WTC11 (cell line): ENCODE results near the gene BPIFB4. TPM values are rescaled to one million over a fixed set of nuclear protein-coding genes. Genes with fewer than 3 reads are reported as not detected.
A peak's percentile ranks its signal among the peaks of the same experiment; 100 is the strongest.

Experiments
- ATAC-seq: fragments of 200-7000 bp; cut with Tn5 transposase; 2 replicates; pipeline ENCODE4 v1.10.0; 2021; ENCODE audit warnings: mild to moderate bottlenecking, moderate library complexity
- CTCF ChIA-PET: fragments of 300-600 bp; sonication (Branson Sonifier 250); formaldehyde crosslinking; loops from one replicate; lab custom pipeline; 2021; ENCODE audit warnings: antibody characterized with exemption; lab: Charles Lee
- POLR2A ChIA-PET: fragments of 350-600 bp; sonication (Branson Sonifier 250); formaldehyde crosslinking; loops from one replicate; lab custom pipeline; 2021; ENCODE audit warnings: antibody characterized with exemption; lab: Charles Lee
- DNase-seq: peaks from one replicate; pipeline ENCODE4 v3.0.0; 2021; ENCODE audit warnings: low spot score
- H3K27ac Mint-ChIP-seq: 2 replicates; pipeline ENCODE4 v1.8.0; 2021; ENCODE audit warnings: mixed read lengths
- H3K27me3 Mint-ChIP-seq: 2 replicates; pipeline ENCODE4 v1.8.0; 2021; ENCODE audit warnings: low read depth, mild to moderate bottlenecking, moderate library complexity, mixed read lengths
- H3K36me3 Mint-ChIP-seq: 2 replicates; pipeline ENCODE4 v1.8.0; 2021; ENCODE audit warnings: mixed read lengths
- H3K4me1 Mint-ChIP-seq: 2 replicates; pipeline ENCODE4 v1.8.0; 2022; ENCODE audit warnings: mixed read lengths
- H3K4me3 Mint-ChIP-seq: 2 replicates; pipeline ENCODE4 v1.8.0; 2021; ENCODE audit warnings: mild to moderate bottlenecking, moderate library complexity, mixed read lengths
- H3K9me3 Mint-ChIP-seq: 2 replicates; pipeline ENCODE4 v1.8.0; 2021; ENCODE audit warnings: mixed read lengths
- AFF4 ChIP-seq: sonication (generic); formaldehyde crosslinking; IDR thresholded peaks from 2 replicates; pipeline ENCODE4 v1.8.1; 2023; ENCODE audit warnings: mild to moderate bottlenecking, missing genetic modification reagents, borderline replicate concordance
- CBFB ChIP-seq: sonication (generic); formaldehyde crosslinking; IDR thresholded peaks from 2 replicates; pipeline ENCODE4 v1.8.1; 2022; ENCODE audit warnings: mild to moderate bottlenecking, low read depth, missing genetic modification reagents
- E2F1 ChIP-seq: sonication (generic); formaldehyde crosslinking; IDR thresholded peaks from 2 replicates; pipeline ENCODE4 v1.8.0; 2022; ENCODE audit warnings: mild to moderate bottlenecking, missing genetic modification reagents
- FOXP1 ChIP-seq: sonication (generic); formaldehyde crosslinking; IDR thresholded peaks from 2 replicates; pipeline ENCODE4 v1.8.0; 2022; ENCODE audit warnings: missing genetic modification reagents, mild to moderate bottlenecking, moderate library complexity, borderline replicate concordance
- GABPB1 ChIP-seq: sonication (generic); formaldehyde crosslinking; IDR thresholded peaks from 2 replicates; pipeline ENCODE4 v1.8.1; 2023; ENCODE audit warnings: mild to moderate bottlenecking, missing genetic modification reagents
- GRHL2 ChIP-seq: fragments of 250-450 bp; sonication (Bioruptor Pico); IDR thresholded peaks from 2 replicates; pipeline ENCODE4 v1.8.0; 2022; ENCODE audit warnings: mild to moderate bottlenecking, moderate library complexity; ENCODE audit not compliant: insufficient replicate concordance, severe bottlenecking
- HMGXB4 ChIP-seq: sonication (generic); formaldehyde crosslinking; IDR thresholded peaks from 2 replicates; pipeline ENCODE4 v1.8.1; 2023; ENCODE audit warnings: mild to moderate bottlenecking, moderate library complexity, missing genetic modification reagents
- IRF2 ChIP-seq: sonication (generic); formaldehyde crosslinking; IDR thresholded peaks from 2 replicates; pipeline ENCODE4 v1.8.0; 2022; ENCODE audit warnings: low read depth, missing genetic modification reagents, borderline replicate concordance
- KAT7 ChIP-seq: sonication (generic); formaldehyde crosslinking; IDR thresholded peaks from 2 replicates; pipeline ENCODE4 v1.8.1; 2023; ENCODE audit warnings: missing genetic modification reagents, mild to moderate bottlenecking, borderline replicate concordance
- NR1H2 ChIP-seq: sonication (generic); formaldehyde crosslinking; IDR thresholded peaks from 2 replicates; pipeline ENCODE4 v1.9.0; 2021; ENCODE audit warnings: mild to moderate bottlenecking, moderate library complexity, missing genetic modification reagents
- PRRX2 ChIP-seq: fragments of 250-450 bp; sonication (Bioruptor Pico); IDR thresholded peaks from 2 replicates; pipeline ENCODE4 v1.8.0; 2021; ENCODE audit warnings: mild to moderate bottlenecking
- SMAD3 ChIP-seq: sonication (generic); formaldehyde crosslinking; IDR thresholded peaks from 2 replicates; pipeline ENCODE4 v1.8.0; 2022; ENCODE audit warnings: missing genetic modification reagents, mild to moderate bottlenecking, borderline replicate concordance
- TEAD4 ChIP-seq: sonication (generic); formaldehyde crosslinking; IDR thresholded peaks from 2 replicates; pipeline ENCODE4 v1.8.0; 2022; ENCODE audit warnings: mild to moderate bottlenecking, missing genetic modification reagents
- TP53 ChIP-seq: sonication (generic); formaldehyde crosslinking; IDR thresholded peaks from 2 replicates; pipeline ENCODE4 v1.8.1; 2023; ENCODE audit warnings: mild to moderate bottlenecking, missing genetic modification reagents
- ZNF121 ChIP-seq: sonication (generic); formaldehyde crosslinking; IDR thresholded peaks from 2 replicates; pipeline ENCODE4 v1.8.0; 2023; ENCODE audit warnings: missing genetic modification reagents
- ZNF317 ChIP-seq: sonication (generic); formaldehyde crosslinking; IDR thresholded peaks from 2 replicates; pipeline ENCODE4 v1.8.1; 2023; ENCODE audit warnings: low read depth, mild to moderate bottlenecking, moderate library complexity, missing genetic modification reagents, borderline replicate concordance
- ZNF671 ChIP-seq: fragments of 250-450 bp; sonication (Bioruptor Pico); IDR thresholded peaks from 2 replicates; pipeline ENCODE4 v1.8.0; 2021; ENCODE audit warnings: mild to moderate bottlenecking
- total RNA-seq: library from RNA; stranded (reverse); gene quantifications from 3 replicates; pipeline ENCODE4 v1.2.3, GENCODE V29; 2021
- TF ChIP-seq, protein P1 (sequence below): sonication (generic); formaldehyde crosslinking; IDR thresholded peaks from 2 replicates; pipeline ENCODE4 v1.8.1; 2022; ENCODE audit warnings: missing genetic modification reagents, borderline replicate concordance
- TF ChIP-seq, protein P2 (sequence below): fragments of 250-450 bp; sonication (Bioruptor Pico); IDR thresholded peaks from 2 replicates; pipeline ENCODE4 v1.8.0; 2021; ENCODE audit warnings: mild to moderate bottlenecking

BPIFB4 gene
- total RNA-seq, 1 experiment from 2014 or later: not detected

- ChIA-PET CTCF (no interaction called here), POLR2A (no interaction called here)
- DNase-seq: no peak
- no peak overlapping the region for H3K4me3 Mint-ChIP-seq
- peaks cover 6% of the 10 kb centered on the region; the same call in 1 of the 2 replicates for H3K27me3 Mint-ChIP-seq
- peaks cover 12% of the 10 kb centered on the region for H3K9me3 Mint-ChIP-seq
- peaks cover 3% of the 10 kb centered on the region; the same call in 1 of the 2 replicates for H3K36me3 Mint-ChIP-seq
- TF ChIP-seq KAT7 (CRISPR knock-in tag) (no peak), E2F1 (no peak), AFF4 (CRISPR knock-in tag) (no peak), ZNF317 (CRISPR knock-in tag) (no peak), ZNF121 (CRISPR knock-in tag) (peak; percentile 49; the same call in 1 of the 2 replicates), PRRX2 (no peak), GABPB1 (CRISPR knock-in tag) (peak; percentile 70)
- TF ChIP-seq, protein P1, sequence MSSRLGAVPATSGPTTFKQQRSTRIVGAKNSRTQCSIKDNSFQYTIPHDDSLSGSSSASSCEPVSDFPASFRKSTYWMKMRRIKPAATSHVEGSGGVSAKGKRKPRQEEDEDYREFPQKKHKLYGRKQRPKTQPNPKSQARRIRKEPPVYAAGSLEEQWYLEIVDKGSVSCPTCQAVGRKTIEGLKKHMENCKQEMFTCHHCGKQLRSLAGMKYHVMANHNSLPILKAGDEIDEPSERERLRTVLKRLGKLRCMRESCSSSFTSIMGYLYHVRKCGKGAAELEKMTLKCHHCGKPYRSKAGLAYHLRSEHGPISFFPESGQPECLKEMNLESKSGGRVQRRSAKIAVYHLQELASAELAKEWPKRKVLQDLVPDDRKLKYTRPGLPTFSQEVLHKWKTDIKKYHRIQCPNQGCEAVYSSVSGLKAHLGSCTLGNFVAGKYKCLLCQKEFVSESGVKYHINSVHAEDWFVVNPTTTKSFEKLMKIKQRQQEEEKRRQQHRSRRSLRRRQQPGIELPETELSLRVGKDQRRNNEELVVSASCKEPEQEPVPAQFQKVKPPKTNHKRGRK (CRISPR knock-in tag): no peak
- TF ChIP-seq, all 79 proteins: peak for 2
- H3K4me1 Mint-ChIP-seq: no peaks in the 10 kb centered on the region
- H3K27ac Mint-ChIP-seq: no peak overlapping the region
- no peak for ATAC-seq
These were observed 48.1 kb downstream of the BPIFB4 start for GRCh38 chr20:33127422-33128097.

DNA sequence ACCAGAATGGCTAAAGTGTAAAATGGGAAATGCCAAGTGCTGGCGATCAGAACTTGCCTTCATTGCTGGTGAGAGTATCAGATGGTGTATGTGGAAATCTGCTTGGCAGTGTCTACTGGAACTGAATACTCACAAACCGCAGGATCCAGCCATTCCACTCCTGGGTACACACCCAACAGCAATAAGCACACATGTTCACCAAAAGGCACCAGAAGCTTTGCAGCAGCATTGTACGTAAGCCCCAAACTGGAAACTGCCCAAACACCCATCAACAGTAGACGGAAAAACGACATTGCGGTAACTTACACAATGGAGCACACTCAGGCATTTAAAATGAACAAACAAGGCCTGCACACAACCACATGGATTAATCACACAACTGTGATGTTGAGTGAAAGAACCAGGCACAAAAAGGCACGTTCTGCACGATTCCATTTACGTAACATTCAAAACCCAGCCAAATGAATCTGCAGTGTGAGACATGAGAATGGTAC lies 51.2 kb downstream of the BPIFB4 start:
- Mint-ChIP-seq H3K9me3 (no peaks in the 10 kb centered on the region), H3K27ac (no peak overlapping the region), H3K4me3 (no peak overlapping the region), H3K36me3 (no peaks in the 10 kb centered on the region), H3K27me3 (no peaks in the 10 kb centered on the region), H3K4me1 (peaks cover 3% of the 10 kb centered on the region)
- ATAC-seq: no peak
- POLR2A ChIA-PET: no interaction called here
- no peak for TF ChIP-seq NR1H2
- no peak for TF ChIP-seq SMAD3 (CRISPR knock-in tag)
- no peak for TF ChIP-seq HMGXB4 (CRISPR knock-in tag)
- no peak for TF ChIP-seq FOXP1 (CRISPR knock-in tag)
- TF ChIP-seq GABPB1 (CRISPR knock-in tag): no peak
- TF ChIP-seq IRF2: no peak
- no peak for TF ChIP-seq GRHL2 (CRISPR knock-in tag)
- no peak for TF ChIP-seq CBFB (CRISPR knock-in tag)
- TF ChIP-seq, protein P2, sequence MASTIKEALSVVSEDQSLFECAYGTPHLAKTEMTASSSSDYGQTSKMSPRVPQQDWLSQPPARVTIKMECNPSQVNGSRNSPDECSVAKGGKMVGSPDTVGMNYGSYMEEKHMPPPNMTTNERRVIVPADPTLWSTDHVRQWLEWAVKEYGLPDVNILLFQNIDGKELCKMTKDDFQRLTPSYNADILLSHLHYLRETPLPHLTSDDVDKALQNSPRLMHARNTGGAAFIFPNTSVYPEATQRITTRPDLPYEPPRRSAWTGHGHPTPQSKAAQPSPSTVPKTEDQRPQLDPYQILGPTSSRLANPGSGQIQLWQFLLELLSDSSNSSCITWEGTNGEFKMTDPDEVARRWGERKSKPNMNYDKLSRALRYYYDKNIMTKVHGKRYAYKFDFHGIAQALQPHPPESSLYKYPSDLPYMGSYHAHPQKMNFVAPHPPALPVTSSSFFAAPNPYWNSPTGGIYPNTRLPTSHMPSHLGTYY (CRISPR knock-in tag): no peak
- no peak for TF ChIP-seq TP53 (CRISPR knock-in tag)
- TF ChIP-seq ZNF671 (CRISPR knock-in tag): no peak
- TF ChIP-seq TEAD4 (CRISPR knock-in tag): no peak
- CTCF ChIA-PET: no interaction called here
- DNase-seq: no peak
